ENCODE measurements around the gene GBX2.

Gene GBX2

GRCh38 chr2:236125541-236125940 is 42.6 kb downstream of the GBX2 start (continued):
- TF ChIP-seq, protein P1, sequence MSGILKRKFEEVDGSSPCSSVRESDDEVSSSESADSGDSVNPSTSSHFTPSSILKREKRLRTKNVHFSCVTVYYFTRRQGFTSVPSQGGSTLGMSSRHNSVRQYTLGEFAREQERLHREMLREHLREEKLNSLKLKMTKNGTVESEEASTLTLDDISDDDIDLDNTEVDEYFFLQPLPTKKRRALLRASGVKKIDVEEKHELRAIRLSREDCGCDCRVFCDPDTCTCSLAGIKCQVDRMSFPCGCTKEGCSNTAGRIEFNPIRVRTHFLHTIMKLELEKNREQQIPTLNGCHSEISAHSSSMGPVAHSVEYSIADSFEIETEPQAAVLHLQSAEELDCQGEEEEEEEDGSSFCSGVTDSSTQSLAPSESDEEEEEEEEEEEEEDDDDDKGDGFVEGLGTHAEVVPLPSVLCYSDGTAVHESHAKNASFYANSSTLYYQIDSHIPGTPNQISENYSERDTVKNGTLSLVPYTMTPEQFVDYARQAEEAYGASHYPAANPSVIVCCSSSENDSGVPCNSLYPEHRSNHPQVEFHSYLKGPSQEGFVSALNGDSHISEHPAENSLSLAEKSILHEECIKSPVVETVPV (CRISPR knock-in tag; IDR thresholded peaks at IDR 0.05): no peak
- no peak for TF ChIP-seq GLIS3 (CRISPR knock-in tag; IDR thresholded peaks at IDR 0.05)
- TF ChIP-seq ISL1 (CRISPR knock-in tag; IDR thresholded peaks at IDR 0.05): no peak
- TF ChIP-seq TCF4 (CRISPR knock-in tag; IDR thresholded peaks at IDR 0.05; ENCODE audit: borderline replicate concordance): no peak
- no peak for TF ChIP-seq BACH2 (CRISPR knock-in tag; IDR thresholded peaks at IDR 0.05; ENCODE audit: borderline replicate concordance)
- TF ChIP-seq POU6F1 (CRISPR knock-in tag; IDR thresholded peaks at IDR 0.05; ENCODE audit: borderline replicate concordance, low read depth): no peak
- TF ChIP-seq CSDC2 (CRISPR knock-in tag; IDR thresholded peaks at IDR 0.05): no peak
- no peak for TF ChIP-seq OSR1 (CRISPR knock-in tag; IDR thresholded peaks at IDR 0.05)
- no peak for TF ChIP-seq TOX (CRISPR knock-in tag; IDR thresholded peaks at IDR 0.05; ENCODE audit: borderline replicate concordance)
- no peak for TF ChIP-seq ZNF8 (CRISPR knock-in tag; IDR thresholded peaks at IDR 0.05)
- TF ChIP-seq RARB (CRISPR knock-in tag; IDR thresholded peaks at IDR 0.05): no peak
- no peak for TF ChIP-seq ZNF565 (CRISPR knock-in tag; conservative IDR thresholded peaks at IDR 0.05; ENCODE audit: low read depth)
- no peak for TF ChIP-seq ZFP30 (CRISPR knock-in tag; IDR thresholded peaks at IDR 0.05)

DNA sequence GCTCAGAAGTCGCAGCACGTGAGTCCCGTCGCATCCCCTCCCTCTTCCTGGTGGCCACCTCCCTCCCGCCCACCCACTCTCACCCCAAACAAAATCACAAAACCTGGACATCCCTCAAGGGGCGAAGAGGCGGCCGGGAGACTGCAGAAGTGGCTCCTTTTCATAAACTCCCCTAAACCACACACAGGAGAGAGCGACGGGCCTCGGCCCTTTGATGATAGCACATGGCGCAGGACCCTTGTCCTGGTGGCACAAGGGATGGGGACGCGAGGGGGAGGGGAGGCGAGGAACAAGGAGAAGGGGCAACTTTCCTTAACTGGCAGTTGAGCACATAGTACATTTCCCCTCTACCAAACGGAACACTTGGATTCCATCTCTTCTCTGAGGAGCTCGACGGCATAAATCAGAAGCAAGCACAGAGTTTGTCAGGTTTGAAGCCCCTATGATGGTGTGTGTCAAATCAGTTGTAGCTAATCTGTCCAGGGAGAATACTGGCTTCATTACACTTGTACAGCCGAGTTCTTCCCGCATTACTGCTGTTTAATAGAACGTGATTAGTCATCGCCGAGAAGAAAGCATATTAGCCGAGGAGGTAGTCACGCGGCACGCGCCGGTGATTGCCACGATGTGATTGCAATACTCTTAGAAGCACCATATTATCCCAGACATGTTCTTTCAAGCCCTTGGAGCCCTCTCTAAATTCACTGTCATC is 43.8 kb downstream of the GBX2 start:
- TF ChIP-seq, protein P2, sequence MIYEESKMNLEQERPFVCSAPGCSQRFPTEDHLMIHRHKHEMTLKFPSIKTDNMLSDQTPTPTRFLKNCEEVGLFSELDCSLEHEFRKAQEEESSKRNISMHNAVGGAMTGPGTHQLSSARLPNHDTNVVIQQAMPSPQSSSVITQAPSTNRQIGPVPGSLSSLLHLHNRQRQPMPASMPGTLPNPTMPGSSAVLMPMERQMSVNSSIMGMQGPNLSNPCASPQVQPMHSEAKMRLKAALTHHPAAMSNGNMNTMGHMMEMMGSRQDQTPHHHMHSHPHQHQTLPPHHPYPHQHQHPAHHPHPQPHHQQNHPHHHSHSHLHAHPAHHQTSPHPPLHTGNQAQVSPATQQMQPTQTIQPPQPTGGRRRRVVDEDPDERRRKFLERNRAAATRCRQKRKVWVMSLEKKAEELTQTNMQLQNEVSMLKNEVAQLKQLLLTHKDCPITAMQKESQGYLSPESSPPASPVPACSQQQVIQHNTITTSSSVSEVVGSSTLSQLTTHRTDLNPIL (CRISPR knock-in tag; IDR thresholded peaks at IDR 0.05; ENCODE audit: low read depth): no peak
- TF ChIP-seq CSDC2 (CRISPR knock-in tag; IDR thresholded peaks at IDR 0.05) (no peak), SNAI2 (CRISPR knock-in tag; IDR thresholded peaks at IDR 0.05) (no peak), ZNF565 (CRISPR knock-in tag; conservative IDR thresholded peaks at IDR 0.05; ENCODE audit: low read depth) (no peak), PPARA (CRISPR knock-in tag; IDR thresholded peaks at IDR 0.05; ENCODE audit: borderline replicate concordance) (no peak), PATZ1 (CRISPR knock-in tag; IDR thresholded peaks at IDR 0.05; ENCODE audit: borderline replicate concordance) (no peak), ZNF70 (CRISPR knock-in tag; IDR thresholded peaks at IDR 0.05) (no peak), RARB (CRISPR knock-in tag; IDR thresholded peaks at IDR 0.05) (no peak), GLIS3 (CRISPR knock-in tag; IDR thresholded peaks at IDR 0.05) (no peak), ZNF8 (CRISPR knock-in tag; IDR thresholded peaks at IDR 0.05) (no peak), ZFP3 (CRISPR knock-in tag; IDR thresholded peaks at IDR 0.05) (no peak), ISL1 (CRISPR knock-in tag; IDR thresholded peaks at IDR 0.05) (no peak), TOX (CRISPR knock-in tag; IDR thresholded peaks at IDR 0.05; ENCODE audit: borderline replicate concordance) (no peak), TCF4 (CRISPR knock-in tag; IDR thresholded peaks at IDR 0.05; ENCODE audit: borderline replicate concordance) (no peak)
- TF ChIP-seq, protein P3, sequence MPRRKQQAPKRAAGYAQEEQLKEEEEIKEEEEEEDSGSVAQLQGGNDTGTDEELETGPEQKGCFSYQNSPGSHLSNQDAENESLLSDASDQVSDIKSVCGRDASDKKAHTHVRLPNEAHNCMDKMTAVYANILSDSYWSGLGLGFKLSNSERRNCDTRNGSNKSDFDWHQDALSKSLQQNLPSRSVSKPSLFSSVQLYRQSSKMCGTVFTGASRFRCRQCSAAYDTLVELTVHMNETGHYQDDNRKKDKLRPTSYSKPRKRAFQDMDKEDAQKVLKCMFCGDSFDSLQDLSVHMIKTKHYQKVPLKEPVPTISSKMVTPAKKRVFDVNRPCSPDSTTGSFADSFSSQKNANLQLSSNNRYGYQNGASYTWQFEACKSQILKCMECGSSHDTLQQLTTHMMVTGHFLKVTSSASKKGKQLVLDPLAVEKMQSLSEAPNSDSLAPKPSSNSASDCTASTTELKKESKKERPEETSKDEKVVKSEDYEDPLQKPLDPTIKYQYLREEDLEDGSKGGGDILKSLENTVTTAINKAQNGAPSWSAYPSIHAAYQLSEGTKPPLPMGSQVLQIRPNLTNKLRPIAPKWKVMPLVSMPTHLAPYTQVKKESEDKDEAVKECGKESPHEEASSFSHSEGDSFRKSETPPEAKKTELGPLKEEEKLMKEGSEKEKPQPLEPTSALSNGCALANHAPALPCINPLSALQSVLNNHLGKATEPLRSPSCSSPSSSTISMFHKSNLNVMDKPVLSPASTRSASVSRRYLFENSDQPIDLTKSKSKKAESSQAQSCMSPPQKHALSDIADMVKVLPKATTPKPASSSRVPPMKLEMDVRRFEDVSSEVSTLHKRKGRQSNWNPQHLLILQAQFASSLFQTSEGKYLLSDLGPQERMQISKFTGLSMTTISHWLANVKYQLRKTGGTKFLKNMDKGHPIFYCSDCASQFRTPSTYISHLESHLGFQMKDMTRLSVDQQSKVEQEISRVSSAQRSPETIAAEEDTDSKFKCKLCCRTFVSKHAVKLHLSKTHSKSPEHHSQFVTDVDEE (CRISPR knock-in tag; IDR thresholded peaks at IDR 0.05): no peak
- TF ChIP-seq, protein P1 (CRISPR knock-in tag; IDR thresholded peaks at IDR 0.05): no peak
- ATAC-seq: no peak
